Trophoblast cell (in vitro differentiated cells and primary cell): Measurements from ENCODE around the gene IYD.

Experiments used
- DNase-seq, 2 donors: peaks; one replicate each; pipeline ENCODE4 v3.0.0-alpha.2; 2016
- H2AFZ ChIP-seq: 2 replicates; pipeline ENCODE4 v1.6.1; 2013; ENCODE audit warnings: low read length, moderate library complexity, mild to moderate bottlenecking; ENCODE audit not compliant: insufficient read depth, poor library complexity
- H2AK5ac ChIP-seq: 2 replicates; pipeline ENCODE4 v1.6.1; 2013; ENCODE audit warnings: mild to moderate bottlenecking, low read length
- H2BK120ac ChIP-seq: 2 replicates; pipeline ENCODE4 v1.6.1; 2013; ENCODE audit warnings: low read length, mild to moderate bottlenecking, moderate library complexity; ENCODE audit not compliant: insufficient read depth, poor library complexity
- H2BK12ac ChIP-seq: 2 replicates; pipeline ENCODE4 v1.6.1; 2013; ENCODE audit warnings: mild to moderate bottlenecking, low read length, moderate library complexity
- H2BK5ac ChIP-seq: 2 replicates; pipeline ENCODE4 v1.6.1; 2013; ENCODE audit warnings: low read length, low read depth, moderate library complexity, mild to moderate bottlenecking; ENCODE audit not compliant: poor library complexity
- H3K14ac ChIP-seq: 2 replicates; pipeline ENCODE4 v1.6.1; 2013; ENCODE audit warnings: mild to moderate bottlenecking, low read length
- H3K18ac ChIP-seq: 2 replicates; pipeline ENCODE4 v1.6.1; 2013; ENCODE audit warnings: mild to moderate bottlenecking, low read length
- H3K23ac ChIP-seq: 2 replicates; pipeline ENCODE4 v1.6.1; 2013; ENCODE audit warnings: low read length
- H3K27ac ChIP-seq: 2 replicates; pipeline ENCODE4 v1.5.1; 2013; ENCODE audit warnings: low read depth, mild to moderate bottlenecking, inconsistent platforms, low read length, moderate library complexity
- H3K27me3 ChIP-seq: 2 replicates; pipeline ENCODE4 v1.6.1; 2013; ENCODE audit warnings: inconsistent platforms, mild to moderate bottlenecking, low read length, moderate library complexity; ENCODE audit not compliant: insufficient read depth
- H3K36me3 ChIP-seq, 2 experiments: 1 replicate in 1 of 2; 2 replicates in 1 of 2; pipeline ENCODE4 v1.6.1; 2013; ENCODE audit warnings: low read length in 2 of 2, mild to moderate bottlenecking in 2 of 2, moderate library complexity in 1 of 2; ENCODE audit not compliant: insufficient read depth in 2 of 2, control insufficient read depth in 1 of 2
- H3K4ac ChIP-seq: 2 replicates; pipeline ENCODE4 v1.6.1; 2013; ENCODE audit warnings: low read depth, mild to moderate bottlenecking, low read length, moderate library complexity
- H3K4me1 ChIP-seq, 2 experiments: 1 replicate in 1 of 2; 2 replicates in 1 of 2; pipeline ENCODE4 v1.6.1; 2013; ENCODE audit warnings: low read length in 2 of 2, mild to moderate bottlenecking in 2 of 2, moderate library complexity in 1 of 2; ENCODE audit not compliant: insufficient read depth in 2 of 2, control insufficient read depth in 1 of 2
- H3K4me2 ChIP-seq: 2 replicates; pipeline ENCODE4 v1.6.1; 2013; ENCODE audit warnings: inconsistent platforms, mild to moderate bottlenecking, low read length, moderate library complexity
- H3K4me3 ChIP-seq: 2 replicates; pipeline ENCODE4 v1.5.1; 2013; ENCODE audit warnings: mild to moderate bottlenecking, low read depth, low read length, inconsistent platforms
- H3K79me1 ChIP-seq: one replicate; pipeline ENCODE4 v1.6.1; 2013; ENCODE audit warnings: low read length
- H3K79me2 ChIP-seq: 2 replicates; pipeline ENCODE4 v1.6.1; 2013; ENCODE audit warnings: low read length, mild to moderate bottlenecking; ENCODE audit not compliant: control insufficient read depth, insufficient read depth, poor library complexity
- H3K9ac ChIP-seq: 2 replicates; pipeline ENCODE4 v1.6.1; 2013; ENCODE audit warnings: mild to moderate bottlenecking, low read length
- H3K9me3 ChIP-seq: 2 replicates; pipeline ENCODE4 v1.6.1; 2013; ENCODE audit warnings: low read depth, mild to moderate bottlenecking, control low read depth, inconsistent platforms, low read length; ENCODE audit not compliant: insufficient read depth
- H4K12ac ChIP-seq: 2 replicates; pipeline ENCODE4 v1.6.1; 2013; ENCODE audit warnings: low read depth, mild to moderate bottlenecking, low read length, moderate library complexity
- H4K8ac ChIP-seq: 2 replicates; pipeline ENCODE4 v1.6.1; 2013; ENCODE audit warnings: low read depth, mild to moderate bottlenecking, low read length, moderate library complexity
- H4K91ac ChIP-seq: one replicate; pipeline ENCODE4 v1.6.1; 2013; ENCODE audit warnings: low read depth, mild to moderate bottlenecking, low read length, moderate library complexity
- WGBS: extraction: QIAGEN DNeasy Blood & Tissue Kit; methylation state at CpG from one replicate; pipeline ENCODE4 v1.1.7; 2013; ENCODE audit warnings: missing lambda C conversion rate; ENCODE audit not compliant: insufficient read length, insufficient coverage; ENCODE audit errors: extremely low coverage; 5-methylcytosine and 5-hydroxymethylcytosine counted together

Gene IYD

GRCh38 chr6:150427037-150427602, 58.3 kb downstream of the IYD start:
- Histone ChIP-seq H2BK12ac (no peak overlapping the region), H3K4ac (no peak overlapping the region), H3K9me3 (peaks cover 22% of the 10 kb centered on the region), H2AFZ (no peak overlapping the region), H3K18ac (no peak overlapping the region), H4K91ac (no peak overlapping the region), H3K79me2 (no peaks in the 10 kb centered on the region), H2BK120ac (no peak overlapping the region), H3K9ac (no peak overlapping the region), H3K4me1 (no peaks in the 10 kb centered on the region), H3K27me3 (no peaks in the 10 kb centered on the region), H3K36me3 (no peaks in the 10 kb centered on the region), H3K27ac (no peak overlapping the region), H2AK5ac (no peak overlapping the region), H3K14ac (no peak overlapping the region), H4K12ac (no peak overlapping the region), H3K4me3 (no peak overlapping the region), H3K79me1 (no peaks in the 10 kb centered on the region), H4K8ac (no peak overlapping the region), H2BK5ac (no peak overlapping the region), H3K23ac (no peak overlapping the region), H3K4me2 (no peak overlapping the region)
- WGBS, result no CpG with 5 or more reads among the region's 6 CpGs
- no peak for DNase-seq

- Histone ChIP-seq H3K27ac (no peak overlapping the region), H3K4me2 (no peak overlapping the region), H2AFZ (no peak overlapping the region), H3K4me3 (no peak overlapping the region), H3K79me2 (no peaks in the 10 kb centered on the region), H3K27me3 (no peaks in the 10 kb centered on the region), H4K8ac (no peak overlapping the region), H2BK120ac (no peak overlapping the region), H2BK5ac (no peak overlapping the region), H4K91ac (no peak overlapping the region), H2AK5ac (no peak overlapping the region), H3K36me3 (no peaks in the 10 kb centered on the region), H3K4me1 (no peaks in the 10 kb centered on the region), H2BK12ac (no peak overlapping the region), H3K79me1 (no peaks in the 10 kb centered on the region), H3K18ac (no peak overlapping the region), H3K23ac (no peak overlapping the region), H3K9me3 (peaks cover 22% of the 10 kb centered on the region), H3K14ac (no peak overlapping the region), H3K9ac (no peak overlapping the region), H4K12ac (no peak overlapping the region), H3K4ac (no peak overlapping the region)
- WGBS, result no CpG with 5 or more reads among the region's 2 CpGs
- DNase-seq, result no peak
Measured at GRCh38 chr6:150427843-150428242, 59.0 kb downstream of the IYD start.

GRCh38 chr6:150430815-150431214, 62.0 kb downstream of the IYD start:
- H3K4me2 ChIP-seq, result no peak overlapping the region
- no peak overlapping the region for H4K91ac ChIP-seq
- H2AK5ac ChIP-seq, result no peak overlapping the region
- H3K14ac ChIP-seq, result no peak overlapping the region
- H4K12ac ChIP-seq, result no peak overlapping the region
- no peak overlapping the region for H3K23ac ChIP-seq
- H3K27me3 ChIP-seq, result no peaks in the 10 kb centered on the region
- H3K4me1 ChIP-seq, result no peaks in the 10 kb centered on the region
- H4K8ac ChIP-seq, result no peak overlapping the region
- no peak overlapping the region for H2BK12ac ChIP-seq
- WGBS, result no CpG with 5 or more reads among the region's 8 CpGs
- H3K79me1 ChIP-seq, result no peaks in the 10 kb centered on the region
- H3K9me3 ChIP-seq, result no peaks in the 10 kb centered on the region
- H2BK120ac ChIP-seq, result no peak overlapping the region
- no peaks in the 10 kb centered on the region for H3K36me3 ChIP-seq
- H3K4ac ChIP-seq, result no peak overlapping the region
- no peaks in the 10 kb centered on the region for H3K79me2 ChIP-seq
- H3K18ac ChIP-seq, result no peak overlapping the region
- H2AFZ ChIP-seq, result no peak overlapping the region
- H3K9ac ChIP-seq, result no peak overlapping the region
- no peak overlapping the region for H3K4me3 ChIP-seq
- peak in 1 of 2 donors; percentile 59 for DNase-seq
- H3K27ac ChIP-seq, result no peak overlapping the region
- H2BK5ac ChIP-seq, result no peak overlapping the region

GRCh38 chr6:150435360-150435759, 66.5 kb downstream of the IYD start:
- Histone ChIP-seq H3K18ac (no peak overlapping the region), H4K12ac (no peak overlapping the region), H3K14ac (no peak overlapping the region), H3K4me3 (no peak overlapping the region), H3K79me2 (no peaks in the 10 kb centered on the region), H2BK120ac (no peak overlapping the region), H3K27me3 (no peaks in the 10 kb centered on the region), H3K36me3 (no peaks in the 10 kb centered on the region), H2AK5ac (no peak overlapping the region), H3K9ac (no peak overlapping the region), H4K8ac (no peak overlapping the region), H2BK12ac (no peak overlapping the region), H3K4me1 (no peaks in the 10 kb centered on the region), H2BK5ac (no peak overlapping the region), H3K23ac (no peak overlapping the region), H3K9me3 (no peaks in the 10 kb centered on the region), H4K91ac (no peak overlapping the region), H3K79me1 (no peaks in the 10 kb centered on the region), H2AFZ (no peak overlapping the region), H3K27ac (no peak overlapping the region), H3K4ac (no peak overlapping the region), H3K4me2 (no peak overlapping the region)
- no CpG with 5 or more reads among the region's 3 CpGs for WGBS
- no peak for DNase-seq
